ENCODE data around the gene SPRY1.

GRCh38 chr4:123417813-123418212 lies 21.2 kb downstream of the SPRY1 start:
- TF ChIP-seq CTCF (IDR thresholded peaks at IDR 0.05) (no peak), POLR2A (IDR thresholded peaks at IDR 0.05) (no peak)

Data from lower leg skin (tissue), 3 donors.